Measurements from ENCODE around the gene AMTN.
"Not testable (repeated sequence)": the region's sequence is repeated elsewhere in the genome, so short reads cannot be mapped to it uniquely, and the experiment has no call there.

AMTN gene

DNA sequence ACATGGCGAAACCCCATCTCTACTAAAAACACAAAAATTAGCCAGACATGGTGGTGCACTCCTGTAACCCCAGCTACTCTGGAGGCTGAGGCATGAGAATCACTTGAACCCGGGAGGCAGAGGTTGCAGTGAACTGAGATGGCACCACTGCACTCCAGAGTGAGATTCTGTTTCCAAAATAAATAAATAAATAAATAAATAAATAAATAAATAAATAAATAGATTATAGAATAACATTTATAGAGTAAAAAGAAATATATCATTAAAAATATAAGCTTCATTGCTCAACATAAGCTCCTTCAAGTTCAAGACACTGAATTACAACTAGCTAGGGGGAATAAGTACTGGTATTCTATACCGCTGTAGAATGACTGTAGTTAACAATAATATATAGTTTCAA is 16.5 kb downstream of the AMTN start:
- H3K27ac ChIP-seq (ENCODE audit: extremely low read depth, low read depth, low read length); H3K36me3 ChIP-seq (ENCODE audit: control insufficient read depth in 2 of 2, insufficient read depth in 1 of 2, low read length in 2 of 2); CTCF ChIA-PET; H3K4me1 ChIP-seq (ENCODE audit: control insufficient read depth, insufficient read depth, low read length); H3K4me3 ChIP-seq (ENCODE audit: low read depth, low read length); POLR2A ChIA-PET; H3K9me3 ChIP-seq (ENCODE audit: control insufficient read depth, insufficient read depth, low read depth, low read length): not testable (repeated sequence)
- peak; percentile 56 for TF ChIP-seq ZNF555 (tag by site-specific recombination; conservative IDR thresholded peaks at IDR 0.05)
- TF ChIP-seq ZNF140 (tag by site-specific recombination; IDR thresholded peaks at IDR 0.05) = peak; percentile 41; the same call in 1 of the 2 replicates
- TF ChIP-seq ZXDB (tag by site-specific recombination; IDR thresholded peaks at IDR 0.05) = 0 out of 2 replicates have a peak, but pooled peaks have one; percentile 22
- TF ChIP-seq, protein P1, sequence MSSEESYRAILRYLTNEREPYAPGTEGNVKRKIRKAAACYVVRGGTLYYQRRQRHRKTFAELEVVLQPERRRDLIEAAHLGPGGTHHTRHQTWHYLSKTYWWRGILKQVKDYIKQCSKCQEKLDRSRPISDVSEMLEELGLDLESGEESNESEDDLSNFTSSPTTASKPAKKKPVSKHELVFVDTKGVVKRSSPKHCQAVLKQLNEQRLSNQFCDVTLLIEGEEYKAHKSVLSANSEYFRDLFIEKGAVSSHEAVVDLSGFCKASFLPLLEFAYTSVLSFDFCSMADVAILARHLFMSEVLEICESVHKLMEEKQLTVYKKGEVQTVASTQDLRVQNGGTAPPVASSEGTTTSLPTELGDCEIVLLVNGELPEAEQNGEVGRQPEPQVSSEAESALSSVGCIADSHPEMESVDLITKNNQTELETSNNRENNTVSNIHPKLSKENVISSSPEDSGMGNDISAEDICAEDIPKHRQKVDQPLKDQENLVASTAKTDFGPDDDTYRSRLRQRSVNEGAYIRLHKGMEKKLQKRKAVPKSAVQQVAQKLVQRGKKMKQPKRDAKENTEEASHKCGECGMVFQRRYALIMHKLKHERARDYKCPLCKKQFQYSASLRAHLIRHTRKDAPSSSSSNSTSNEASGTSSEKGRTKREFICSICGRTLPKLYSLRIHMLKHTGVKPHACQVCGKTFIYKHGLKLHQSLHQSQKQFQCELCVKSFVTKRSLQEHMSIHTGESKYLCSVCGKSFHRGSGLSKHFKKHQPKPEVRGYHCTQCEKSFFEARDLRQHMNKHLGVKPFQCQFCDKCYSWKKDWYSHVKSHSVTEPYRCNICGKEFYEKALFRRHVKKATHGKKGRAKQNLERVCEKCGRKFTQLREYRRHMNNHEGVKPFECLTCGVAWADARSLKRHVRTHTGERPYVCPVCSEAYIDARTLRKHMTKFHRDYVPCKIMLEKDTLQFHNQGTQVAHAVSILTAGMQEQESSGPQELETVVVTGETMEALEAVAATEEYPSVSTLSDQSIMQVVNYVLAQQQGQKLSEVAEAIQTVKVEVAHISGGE (tag by site-specific recombination; conservative IDR thresholded peaks at IDR 0.05; ENCODE audit: low read depth) = peak; percentile 59
- TF ChIP-seq, protein P2, sequence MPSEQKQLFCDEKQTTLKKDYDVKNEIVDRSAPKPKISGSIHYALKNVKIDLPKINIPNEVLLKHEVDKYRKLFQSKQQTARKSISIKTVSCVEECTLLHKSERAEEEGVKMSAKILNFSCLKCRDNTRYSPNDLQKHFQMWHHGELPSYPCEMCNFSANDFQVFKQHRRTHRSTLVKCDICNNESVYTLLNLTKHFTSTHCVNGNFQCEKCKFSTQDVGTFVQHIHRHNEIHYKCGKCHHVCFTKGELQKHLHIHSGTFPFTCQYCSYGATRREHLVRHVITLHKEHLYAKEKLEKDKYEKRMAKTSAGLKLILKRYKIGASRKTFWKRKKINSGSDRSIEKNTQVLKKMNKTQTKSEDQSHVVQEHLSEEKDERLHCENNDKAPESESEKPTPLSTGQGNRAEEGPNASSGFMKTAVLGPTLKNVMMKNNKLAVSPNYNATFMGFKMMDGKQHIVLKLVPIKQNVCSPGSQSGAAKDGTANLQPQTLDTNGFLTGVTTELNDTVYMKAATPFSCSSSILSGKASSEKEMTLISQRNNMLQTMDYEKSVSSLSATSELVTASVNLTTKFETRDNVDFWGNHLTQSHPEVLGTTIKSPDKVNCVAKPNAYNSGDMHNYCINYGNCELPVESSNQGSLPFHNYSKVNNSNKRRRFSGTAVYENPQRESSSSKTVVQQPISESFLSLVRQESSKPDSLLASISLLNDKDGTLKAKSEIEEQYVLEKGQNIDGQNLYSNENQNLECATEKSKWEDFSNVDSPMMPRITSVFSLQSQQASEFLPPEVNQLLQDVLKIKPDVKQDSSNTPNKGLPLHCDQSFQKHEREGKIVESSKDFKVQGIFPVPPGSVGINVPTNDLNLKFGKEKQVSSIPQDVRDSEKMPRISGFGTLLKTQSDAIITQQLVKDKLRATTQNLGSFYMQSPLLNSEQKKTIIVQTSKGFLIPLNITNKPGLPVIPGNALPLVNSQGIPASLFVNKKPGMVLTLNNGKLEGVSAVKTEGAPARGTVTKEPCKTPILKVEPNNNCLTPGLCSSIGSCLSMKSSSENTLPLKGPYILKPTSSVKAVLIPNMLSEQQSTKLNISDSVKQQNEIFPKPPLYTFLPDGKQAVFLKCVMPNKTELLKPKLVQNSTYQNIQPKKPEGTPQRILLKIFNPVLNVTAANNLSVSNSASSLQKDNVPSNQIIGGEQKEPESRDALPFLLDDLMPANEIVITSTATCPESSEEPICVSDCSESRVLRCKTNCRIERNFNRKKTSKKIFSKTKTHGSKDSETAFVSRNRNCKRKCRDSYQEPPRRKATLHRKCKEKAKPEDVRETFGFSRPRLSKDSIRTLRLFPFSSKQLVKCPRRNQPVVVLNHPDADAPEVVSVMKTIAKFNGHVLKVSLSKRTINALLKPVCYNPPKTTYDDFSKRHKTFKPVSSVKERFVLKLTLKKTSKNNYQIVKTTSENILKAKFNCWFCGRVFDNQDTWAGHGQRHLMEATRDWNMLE (tag by site-specific recombination; conservative IDR thresholded peaks at IDR 0.05; ENCODE audit: low read depth) = peak; percentile 66; the same call in 1 of the 2 replicates
- TF ChIP-seq ZNF394 (tag by site-specific recombination; IDR thresholded peaks at IDR 0.05; ENCODE audit: borderline replicate concordance) = peak; percentile 61; the same call in 1 of the 2 replicates
- peak; percentile 64 for TF ChIP-seq ZNF426 (tag by site-specific recombination; IDR thresholded peaks at IDR 0.05)
- 0 out of 2 replicates have a peak, but pooled peaks have one; percentile 25 for TF ChIP-seq ZBTB8A (tag by site-specific recombination; IDR thresholded peaks at IDR 0.05)
- TF ChIP-seq, protein P3, sequence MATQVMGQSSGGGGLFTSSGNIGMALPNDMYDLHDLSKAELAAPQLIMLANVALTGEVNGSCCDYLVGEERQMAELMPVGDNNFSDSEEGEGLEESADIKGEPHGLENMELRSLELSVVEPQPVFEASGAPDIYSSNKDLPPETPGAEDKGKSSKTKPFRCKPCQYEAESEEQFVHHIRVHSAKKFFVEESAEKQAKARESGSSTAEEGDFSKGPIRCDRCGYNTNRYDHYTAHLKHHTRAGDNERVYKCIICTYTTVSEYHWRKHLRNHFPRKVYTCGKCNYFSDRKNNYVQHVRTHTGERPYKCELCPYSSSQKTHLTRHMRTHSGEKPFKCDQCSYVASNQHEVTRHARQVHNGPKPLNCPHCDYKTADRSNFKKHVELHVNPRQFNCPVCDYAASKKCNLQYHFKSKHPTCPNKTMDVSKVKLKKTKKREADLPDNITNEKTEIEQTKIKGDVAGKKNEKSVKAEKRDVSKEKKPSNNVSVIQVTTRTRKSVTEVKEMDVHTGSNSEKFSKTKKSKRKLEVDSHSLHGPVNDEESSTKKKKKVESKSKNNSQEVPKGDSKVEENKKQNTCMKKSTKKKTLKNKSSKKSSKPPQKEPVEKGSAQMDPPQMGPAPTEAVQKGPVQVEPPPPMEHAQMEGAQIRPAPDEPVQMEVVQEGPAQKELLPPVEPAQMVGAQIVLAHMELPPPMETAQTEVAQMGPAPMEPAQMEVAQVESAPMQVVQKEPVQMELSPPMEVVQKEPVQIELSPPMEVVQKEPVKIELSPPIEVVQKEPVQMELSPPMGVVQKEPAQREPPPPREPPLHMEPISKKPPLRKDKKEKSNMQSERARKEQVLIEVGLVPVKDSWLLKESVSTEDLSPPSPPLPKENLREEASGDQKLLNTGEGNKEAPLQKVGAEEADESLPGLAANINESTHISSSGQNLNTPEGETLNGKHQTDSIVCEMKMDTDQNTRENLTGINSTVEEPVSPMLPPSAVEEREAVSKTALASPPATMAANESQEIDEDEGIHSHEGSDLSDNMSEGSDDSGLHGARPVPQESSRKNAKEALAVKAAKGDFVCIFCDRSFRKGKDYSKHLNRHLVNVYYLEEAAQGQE (tag by site-specific recombination; IDR thresholded peaks at IDR 0.05) = peak; percentile 35; the same call in 1 of the 2 replicates
- 0 out of 2 replicates have a peak, but pooled peaks have one; percentile 9 for TF ChIP-seq ZNF654 (tag by site-specific recombination; IDR thresholded peaks at IDR 0.05; ENCODE audit: low read depth)

DNA sequence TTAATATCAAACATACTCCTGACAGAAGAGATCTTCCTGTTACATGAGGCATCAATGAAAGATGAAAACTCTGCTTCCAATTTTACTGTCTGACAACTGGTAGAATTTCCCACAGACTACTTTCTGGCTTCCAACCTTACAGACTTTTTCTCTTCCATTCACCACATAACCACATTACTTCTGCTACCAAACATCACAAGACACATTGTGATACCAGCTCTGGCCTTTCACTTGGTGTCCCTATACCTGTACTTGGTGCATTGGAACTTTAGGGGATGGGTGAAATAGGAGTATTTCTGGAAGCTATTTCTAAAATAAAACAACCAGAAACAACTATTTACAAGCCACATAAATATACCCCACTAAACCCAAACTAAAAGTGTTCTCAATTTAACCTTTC is 20.5 kb downstream of the AMTN start:
- CTCF ChIA-PET = no interaction called here
- POLR2A ChIA-PET = no interaction called here
- TF ChIP-seq ZSCAN23 (tag by site-specific recombination; IDR thresholded peaks at IDR 0.05) = no peak
- TF ChIP-seq KLF8 (tag by site-specific recombination; IDR thresholded peaks at IDR 0.05) = no peak
- TF ChIP-seq ZNF214 (tag by site-specific recombination; IDR thresholded peaks at IDR 0.05; ENCODE audit: borderline replicate concordance) = no peak
- TF ChIP-seq SP3 (tag by site-specific recombination; IDR thresholded peaks at IDR 0.05) = no peak
- TF ChIP-seq, protein P4, sequence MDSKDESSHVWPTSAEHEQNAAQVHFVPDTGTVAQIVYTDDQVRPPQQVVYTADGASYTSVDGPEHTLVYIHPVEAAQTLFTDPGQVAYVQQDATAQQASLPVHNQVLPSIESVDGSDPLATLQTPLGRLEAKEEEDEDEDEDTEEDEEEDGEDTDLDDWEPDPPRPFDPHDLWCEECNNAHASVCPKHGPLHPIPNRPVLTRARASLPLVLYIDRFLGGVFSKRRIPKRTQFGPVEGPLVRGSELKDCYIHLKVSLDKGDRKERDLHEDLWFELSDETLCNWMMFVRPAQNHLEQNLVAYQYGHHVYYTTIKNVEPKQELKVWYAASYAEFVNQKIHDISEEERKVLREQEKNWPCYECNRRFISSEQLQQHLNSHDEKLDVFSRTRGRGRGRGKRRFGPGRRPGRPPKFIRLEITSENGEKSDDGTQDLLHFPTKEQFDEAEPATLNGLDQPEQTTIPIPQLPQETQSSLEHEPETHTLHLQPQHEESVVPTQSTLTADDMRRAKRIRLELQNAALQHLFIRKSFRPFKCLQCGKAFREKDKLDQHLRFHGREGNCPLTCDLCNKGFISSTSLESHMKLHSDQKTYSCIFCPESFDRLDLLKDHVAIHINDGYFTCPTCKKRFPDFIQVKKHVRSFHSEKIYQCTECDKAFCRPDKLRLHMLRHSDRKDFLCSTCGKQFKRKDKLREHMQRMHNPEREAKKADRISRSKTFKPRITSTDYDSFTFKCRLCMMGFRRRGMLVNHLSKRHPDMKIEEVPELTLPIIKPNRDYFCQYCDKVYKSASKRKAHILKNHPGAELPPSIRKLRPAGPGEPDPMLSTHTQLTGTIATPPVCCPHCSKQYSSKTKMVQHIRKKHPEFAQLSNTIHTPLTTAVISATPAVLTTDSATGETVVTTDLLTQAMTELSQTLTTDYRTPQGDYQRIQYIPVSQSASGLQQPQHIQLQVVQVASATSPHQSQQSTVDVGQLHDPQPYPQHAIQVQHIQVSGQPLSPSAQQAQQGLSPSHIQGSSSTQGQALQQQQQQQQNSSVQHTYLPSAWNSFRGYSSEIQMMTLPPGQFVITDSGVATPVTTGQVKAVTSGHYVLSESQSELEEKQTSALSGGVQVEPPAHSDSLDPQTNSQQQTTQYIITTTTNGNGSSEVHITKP (tag by site-specific recombination; IDR thresholded peaks at IDR 0.05) = no peak
- no peak for TF ChIP-seq ZNF223 (tag by site-specific recombination; IDR thresholded peaks at IDR 0.05)
- no peak for TF ChIP-seq ZNF23 (tag by site-specific recombination; IDR thresholded peaks at IDR 0.05; ENCODE audit: borderline replicate concordance)
- no peak for TF ChIP-seq GFI1B (tag by site-specific recombination; IDR thresholded peaks at IDR 0.05)
- TF ChIP-seq ZNF561 (tag by site-specific recombination; IDR thresholded peaks at IDR 0.05; ENCODE audit: borderline replicate concordance) = no peak

More for the DNA sequence above, 20.5 kb downstream of the AMTN start:
- H3K9me3 ChIP-seq (ENCODE audit: control insufficient read depth, insufficient read depth, low read depth, low read length) = no peaks in the 10 kb centered on the region
- no peak overlapping the region for H3K27ac ChIP-seq (ENCODE audit: extremely low read depth, low read depth, low read length)
- H3K36me3 ChIP-seq (ENCODE audit: control insufficient read depth in 2 of 2, insufficient read depth in 1 of 2, low read length in 2 of 2) = no peaks in the 10 kb centered on the region
- no peaks in the 10 kb centered on the region for H3K4me1 ChIP-seq (ENCODE audit: control insufficient read depth, insufficient read depth, low read length)
- H3K4me3 ChIP-seq (ENCODE audit: low read depth, low read length) = no peak overlapping the region
